Measurements from ENCODE around the gene IGSF3.

GRCh38 chr1:116569776-116570357 lies 97.7 kb downstream of the IGSF3 start:
- TF ChIP-seq TCF4 (CRISPR knock-in tag; IDR thresholded peaks at IDR 0.05; ENCODE audit: borderline replicate concordance) (no peak), ZC3H10 (CRISPR knock-in tag; IDR thresholded peaks at IDR 0.05) (no peak), ZFP3 (CRISPR knock-in tag; IDR thresholded peaks at IDR 0.05) (no peak), ISL1 (CRISPR knock-in tag; IDR thresholded peaks at IDR 0.05) (no peak), PATZ1 (CRISPR knock-in tag; IDR thresholded peaks at IDR 0.05; ENCODE audit: borderline replicate concordance) (no peak), SNAI2 (CRISPR knock-in tag; IDR thresholded peaks at IDR 0.05) (no peak), ZNF565 (CRISPR knock-in tag; conservative IDR thresholded peaks at IDR 0.05; ENCODE audit: low read depth) (no peak), CREB5 (CRISPR knock-in tag; IDR thresholded peaks at IDR 0.05; ENCODE audit: low read depth) (no peak), TSHZ2 (CRISPR knock-in tag; IDR thresholded peaks at IDR 0.05) (no peak), RARB (CRISPR knock-in tag; IDR thresholded peaks at IDR 0.05) (no peak), BACH2 (CRISPR knock-in tag; IDR thresholded peaks at IDR 0.05; ENCODE audit: borderline replicate concordance) (no peak), ZFP30 (CRISPR knock-in tag; IDR thresholded peaks at IDR 0.05) (no peak), TOX (CRISPR knock-in tag; IDR thresholded peaks at IDR 0.05; ENCODE audit: borderline replicate concordance) (no peak), POU6F1 (CRISPR knock-in tag; IDR thresholded peaks at IDR 0.05; ENCODE audit: borderline replicate concordance, low read depth) (no peak)

Measured in SK-N-SH treated with all-trans-retinoic acid at 6 μM for 48 hours (cell line).